Measurements from ENCODE around the gene DNM3. TPM values are rescaled to one million over a fixed set of nuclear protein-coding genes. Genes with fewer than 3 reads are reported as not detected.

Gene DNM3
- polyA plus RNA-seq, 1 donor (not counting 4 experiments of a cell fraction or from before 2014, with no cell fraction given), result 2.0 TPM

DNA sequence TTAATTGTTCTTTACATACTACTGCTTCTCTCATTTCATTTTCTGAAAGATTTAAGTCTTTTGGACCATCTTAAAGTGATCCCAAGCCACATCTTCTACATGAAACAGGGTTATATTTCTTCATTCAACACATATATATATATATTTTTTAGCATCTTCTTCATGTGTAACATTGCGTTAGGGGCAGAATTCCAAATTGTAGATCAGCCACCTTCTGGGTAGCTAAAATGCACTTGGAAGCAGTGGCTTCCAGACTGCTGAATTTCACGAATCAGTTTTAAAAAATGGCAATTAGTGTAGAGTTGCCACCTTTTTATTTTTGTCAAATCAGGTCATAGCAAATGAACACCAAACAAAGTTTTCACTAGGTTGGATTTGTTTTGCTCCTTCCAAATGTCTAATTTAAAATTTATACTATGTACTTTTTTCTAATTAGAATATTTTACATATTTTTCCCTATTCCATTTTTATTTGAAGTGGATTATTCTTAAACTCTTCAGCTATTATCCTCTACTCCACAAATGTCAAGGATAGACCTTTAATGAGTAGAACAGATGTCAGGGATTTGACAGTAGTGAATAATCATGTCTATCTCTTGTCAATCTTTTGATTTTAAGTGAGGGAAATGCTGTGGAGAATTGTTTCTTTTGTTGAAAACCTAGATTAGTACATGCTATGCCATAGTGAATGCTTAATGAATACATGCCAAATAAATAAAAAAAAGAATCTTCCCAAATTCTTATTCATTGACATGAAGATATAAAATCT, 55.8 kb downstream of the DNM3 start:
- dilution Hi-C loops (cut with MboI; ENCODE audit: extremely low pct_ligation_motif_present, low sequenced_read_pairs), result no loop called here
- H3K9me3 ChIP-seq (ENCODE audit: control insufficient read depth, low read depth, low read length), result no peaks in the 10 kb centered on the region
- H3K4me2 ChIP-seq (ENCODE audit: control insufficient read depth, extremely low read depth, insufficient read depth, low read depth, low read length), result no peak overlapping the region
- no peak overlapping the region for H2AFZ ChIP-seq (ENCODE audit: control insufficient read depth, low read length)
- H3K9me1 ChIP-seq (ENCODE audit: control insufficient read depth, extremely low read depth, insufficient read depth, low read length), result no peaks in the 10 kb centered on the region
- DNase-seq (ENCODE audit: low read depth, low spot score) (no peak), FAIRE-seq (no peak)
- peaks cover 20% of the 10 kb centered on the region for H3K4me1 ChIP-seq (ENCODE audit: control insufficient read depth, extremely low read depth, insufficient read depth, low read length)
- no peaks in the 10 kb centered on the region for H3K36me3 ChIP-seq (ENCODE audit: control insufficient read depth in 2 of 2, extremely low read depth in 1 of 2, insufficient read depth in 2 of 2, low read length in 2 of 2)
- TF ChIP-seq, protein P1, sequence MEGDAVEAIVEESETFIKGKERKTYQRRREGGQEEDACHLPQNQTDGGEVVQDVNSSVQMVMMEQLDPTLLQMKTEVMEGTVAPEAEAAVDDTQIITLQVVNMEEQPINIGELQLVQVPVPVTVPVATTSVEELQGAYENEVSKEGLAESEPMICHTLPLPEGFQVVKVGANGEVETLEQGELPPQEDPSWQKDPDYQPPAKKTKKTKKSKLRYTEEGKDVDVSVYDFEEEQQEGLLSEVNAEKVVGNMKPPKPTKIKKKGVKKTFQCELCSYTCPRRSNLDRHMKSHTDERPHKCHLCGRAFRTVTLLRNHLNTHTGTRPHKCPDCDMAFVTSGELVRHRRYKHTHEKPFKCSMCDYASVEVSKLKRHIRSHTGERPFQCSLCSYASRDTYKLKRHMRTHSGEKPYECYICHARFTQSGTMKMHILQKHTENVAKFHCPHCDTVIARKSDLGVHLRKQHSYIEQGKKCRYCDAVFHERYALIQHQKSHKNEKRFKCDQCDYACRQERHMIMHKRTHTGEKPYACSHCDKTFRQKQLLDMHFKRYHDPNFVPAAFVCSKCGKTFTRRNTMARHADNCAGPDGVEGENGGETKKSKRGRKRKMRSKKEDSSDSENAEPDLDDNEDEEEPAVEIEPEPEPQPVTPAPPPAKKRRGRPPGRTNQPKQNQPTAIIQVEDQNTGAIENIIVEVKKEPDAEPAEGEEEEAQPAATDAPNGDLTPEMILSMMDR (optimal IDR thresholded peaks at IDR 0.05 in 1 of 3, IDR thresholded peaks at IDR 0.05 in 1 of 3, conservative IDR thresholded peaks at IDR 0.05 in 1 of 3; ENCODE audit: extremely low read depth in 1 of 3, insufficient read depth in 2 of 3, low read length in 3 of 3), result no peak
- no peak for TF ChIP-seq EZH2 (IDR thresholded peaks at IDR 0.05; ENCODE audit: low read length)
- no peak overlapping the region for H3K4me3 ChIP-seq (ENCODE audit: control insufficient read depth in 2 of 3, extremely low read depth in 1 of 3, insufficient read depth in 2 of 3, low read depth in 1 of 3, low read length in 3 of 3)
- no peak overlapping the region for H3K9ac ChIP-seq (ENCODE audit: control insufficient read depth, extremely low read depth, insufficient read depth, low read length)
- no peaks in the 10 kb centered on the region for H4K20me1 ChIP-seq (ENCODE audit: control insufficient read depth, extremely low read depth, insufficient read depth, low read length)
- H3K79me2 ChIP-seq (ENCODE audit: control insufficient read depth, insufficient read depth, low read length), result no peaks in the 10 kb centered on the region
- H3K27me3 ChIP-seq (ENCODE audit: control insufficient read depth, extremely low read depth, insufficient read depth, low read length), result no peaks in the 10 kb centered on the region
- H3K27ac ChIP-seq (ENCODE audit: control insufficient read depth, insufficient read depth, low read length), result no peak overlapping the region

DNA sequence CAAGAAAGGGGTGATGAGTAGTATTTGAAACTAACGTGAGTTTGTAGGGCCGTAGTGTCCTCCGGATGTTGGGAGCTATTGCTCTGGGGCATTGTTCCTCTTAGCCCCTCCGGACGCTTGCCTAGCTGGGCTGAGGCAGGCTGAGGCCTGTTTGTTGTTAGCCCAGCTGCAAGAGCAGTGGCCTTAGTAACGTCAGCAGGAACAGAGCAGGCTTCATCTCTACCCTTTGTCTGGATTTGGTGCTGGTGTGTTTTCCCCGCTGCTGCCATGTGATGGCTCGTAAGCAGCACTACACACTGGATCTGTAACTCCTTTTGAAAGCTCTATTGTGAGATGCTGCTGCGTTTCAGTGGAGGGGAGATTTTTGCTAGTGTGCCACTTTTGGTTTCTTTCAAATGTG, 57.6 kb downstream of the DNM3 start:
- dilution Hi-C loops (cut with MboI; ENCODE audit: extremely low pct_ligation_motif_present, low sequenced_read_pairs), result no loop called here

More for the DNA sequence above, 57.6 kb downstream of the DNM3 start:
- Histone ChIP-seq H3K79me2 (ENCODE audit: control insufficient read depth, insufficient read depth, low read length) (no peaks in the 10 kb centered on the region), H3K9me3 (ENCODE audit: control insufficient read depth, low read depth, low read length) (no peaks in the 10 kb centered on the region), H3K27me3 (ENCODE audit: control insufficient read depth, extremely low read depth, insufficient read depth, low read length) (no peaks in the 10 kb centered on the region), H3K4me3 (ENCODE audit: control insufficient read depth in 2 of 3, extremely low read depth in 1 of 3, insufficient read depth in 2 of 3, low read depth in 1 of 3, low read length in 3 of 3) (peak overlapping the region in 1 of 3 experiments; percentile 15), H3K4me2 (ENCODE audit: control insufficient read depth, extremely low read depth, insufficient read depth, low read depth, low read length) (peak overlapping the region; percentile 56), H3K4me1 (ENCODE audit: control insufficient read depth, extremely low read depth, insufficient read depth, low read length) (peaks cover 27% of the 10 kb centered on the region), H3K27ac (ENCODE audit: control insufficient read depth, insufficient read depth, low read length) (peak overlapping the region; percentile 47), H3K9me1 (ENCODE audit: control insufficient read depth, extremely low read depth, insufficient read depth, low read length) (no peaks in the 10 kb centered on the region), H3K36me3 (ENCODE audit: control insufficient read depth in 2 of 2, extremely low read depth in 1 of 2, insufficient read depth in 2 of 2, low read length in 2 of 2) (no peaks in the 10 kb centered on the region), H2AFZ (ENCODE audit: control insufficient read depth, low read length) (peak overlapping the region; percentile 65), H3K9ac (ENCODE audit: control insufficient read depth, extremely low read depth, insufficient read depth, low read length) (peak overlapping the region; percentile 8), H4K20me1 (ENCODE audit: control insufficient read depth, extremely low read depth, insufficient read depth, low read length) (no peaks in the 10 kb centered on the region)
- TF ChIP-seq EZH2 (IDR thresholded peaks at IDR 0.05; ENCODE audit: low read length), result no peak
- TF ChIP-seq, protein P1 (optimal IDR thresholded peaks at IDR 0.05 in 1 of 3, IDR thresholded peaks at IDR 0.05 in 1 of 3, conservative IDR thresholded peaks at IDR 0.05 in 1 of 3; ENCODE audit: extremely low read depth in 1 of 3, insufficient read depth in 2 of 3, low read length in 3 of 3), result peak in 1 of 3 experiments; percentile 14
- FAIRE-seq, result peak; percentile 96
- DNase-seq (ENCODE audit: low read depth, low spot score), result no peak
